GM12878 (cell line): ENCODE data around the gene FEZF2. TPM values are rescaled to one million over a fixed set of nuclear protein-coding genes. Genes with fewer than 3 reads are reported as not detected.

Experiments
- ATAC-seq: fragments of 200-7000 bp; cut with Tn5 transposase; 3 replicates; pipeline ENCODE4 v1.9.1; 2020; ENCODE audit warnings: mild to moderate bottlenecking, moderate library complexity
- BruUV-seq: library from RNA; stranded (reverse); fragments of 400-500 nt; replicated peaks from 2 replicates; lab custom pipeline; 2021; lab: Mats Ljungman, UMichigan
- CTCF ChIA-PET: fragments of 300-600 bp; sonication (Branson Sonifier 250); formaldehyde crosslinking; extraction: SDS; loops from one replicate; lab custom pipeline; 2021; ENCODE audit warnings: inconsistent platforms; lab: Yijun Ruan, JAX
- POLR2A ChIA-PET: fragments of 350-600 bp; formaldehyde crosslinking; extraction: SDS; loops from one replicate; lab custom pipeline; 2021; ENCODE audit warnings: inconsistent platforms; lab: Charles Lee
- RAD21 ChIA-PET: fragments of 300-600 bp; sonication (Branson Sonifier 250); formaldehyde crosslinking; loops from one replicate; lab custom pipeline; 2023; ENCODE audit warnings: antibody characterized with exemption; ENCODE audit not compliant: unreplicated experiment; lab: Charles Lee
- SMC1A ChIA-PET: fragments of 300-600 bp; sonication (Branson Sonifier 250); formaldehyde crosslinking; loops from one replicate; lab custom pipeline; 2023; ENCODE audit not compliant: unreplicated experiment, uncharacterized antibody; lab: Charles Lee
- DNase-seq: peaks from one replicate; pipeline ENCODE4 v3.0.0-alpha.2; 2011; ENCODE audit warnings: low read depth, low spot score
- FAIRE-seq: peaks from 3 replicates; lab custom pipeline; 2011; peaks lifted over from hg19 to GRCh38; lab: Jason Lieb, UNC
- H2AFZ ChIP-seq: 2 replicates; pipeline ENCODE4 v1.6.0; 2011; ENCODE audit warnings: low read depth, low read length, control low read depth; ENCODE audit not compliant: control insufficient read depth
- H3K27ac ChIP-seq: 2 replicates; pipeline ENCODE4 v1.5.1; 2011; ENCODE audit warnings: control low read depth; ENCODE audit not compliant: control insufficient read depth, insufficient read depth
- H3K27me3 ChIP-seq, 2 experiments: replicated peaks in 1 of 2; 2 replicates each; pipeline versions ENCODE4 v1.6.0 to v1.6.1; 2011; ENCODE audit warnings: low read length in 1 of 2; ENCODE audit not compliant: control insufficient read depth in 2 of 2, insufficient read depth in 2 of 2
- H3K36me3 ChIP-seq, 2 experiments: 2 replicates each; pipeline ENCODE4 v1.5.1; 2011; ENCODE audit warnings: low read length in 1 of 2; ENCODE audit not compliant: control insufficient read depth in 2 of 2, insufficient read depth in 2 of 2
- H3K4me1 ChIP-seq: 2 replicates; pipeline ENCODE4 v1.6.1; 2011; ENCODE audit warnings: mild to moderate bottlenecking, low read length, moderate library complexity, mixed read lengths; ENCODE audit not compliant: control insufficient read depth, insufficient read depth
- H3K4me2 ChIP-seq: 2 replicates; pipeline ENCODE4 v1.6.0; 2011; ENCODE audit warnings: control low read depth; ENCODE audit not compliant: control insufficient read depth, insufficient read depth
- H3K4me3 ChIP-seq: fragments of 200-600 bp; sonication (generic); 2 replicates; pipeline ENCODE4 v1.5.1; 2016
- H3K79me2 ChIP-seq: 2 replicates; pipeline ENCODE4 v1.6.0; 2011; ENCODE audit warnings: low read length; ENCODE audit not compliant: control insufficient read depth, insufficient read depth
- H3K9ac ChIP-seq: 2 replicates; pipeline ENCODE4 v1.8.0; 2011; ENCODE audit warnings: low read length, control low read depth, mixed read lengths; ENCODE audit not compliant: control insufficient read depth, insufficient read depth
- H3K9me3 ChIP-seq: replicated peaks from 3 replicates; pipeline ENCODE4 v1.5.1; 2011; ENCODE audit warnings: mild to moderate bottlenecking, low read length; ENCODE audit not compliant: control insufficient read depth, insufficient read depth
- H4K20me1 ChIP-seq: 2 replicates; pipeline ENCODE4 v1.6.0; 2011; ENCODE audit not compliant: control insufficient read depth, insufficient read depth
- CHD2 ChIP-seq: IDR thresholded peaks from 2 replicates; pipeline ENCODE4 v1.6.1; 2011; ENCODE audit warnings: low read depth, low read length, improper control_type of control experiment, borderline replicate concordance
- NFIC ChIP-seq: IDR thresholded peaks from 2 replicates; pipeline ENCODE4 v1.6.1; 2012; ENCODE audit warnings: low read depth, mild to moderate bottlenecking, inconsistent platforms, low read length, moderate library complexity
- SUPT20H ChIP-seq: IDR thresholded peaks from 2 replicates; pipeline ENCODE4 v1.6.1; 2011; ENCODE audit warnings: low read depth, mild to moderate bottlenecking, low read length, moderate library complexity, borderline replicate concordance; ENCODE audit not compliant: control insufficient read depth
- SUZ12 ChIP-seq: fragments of 200-600 bp; sonication (generic); IDR thresholded peaks from one replicate; pipeline ENCODE4 v1.6.1; 2018; ENCODE audit warnings: antibody characterized with exemption, mild to moderate bottlenecking; ENCODE audit not compliant: unreplicated experiment
- TAF1 ChIP-seq: IDR thresholded peaks from 2 replicates; pipeline ENCODE4 v1.6.1; 2011; ENCODE audit warnings: mild to moderate bottlenecking, low read depth, low read length, borderline replicate concordance
- WGBS: methylation state at CpG from one replicate; pipeline ENCODE4 v1.1.6; 2016; ENCODE audit warnings: low lambda C conversion rate; ENCODE audit not compliant: insufficient replicate concordance, insufficient coverage; ENCODE audit errors: missing lambda C conversion rate; 5-methylcytosine and 5-hydroxymethylcytosine counted together
- in situ Hi-C: fragments of 300-500 bp; cut with MboI; formaldehyde crosslinking; loops from 9 replicates; pipeline ENCODE4 v1.14.3; 2018; ENCODE audit warnings: mixed read lengths
- intact Hi-C: fragments of 100-400 bp; cut with micrococcal nuclease; formaldehyde crosslinking; loops from one replicate; pipeline ENCODE4 v1.14.2; 2022; ENCODE audit not compliant: unreplicated experiment
- polyA plus RNA-seq, 11 experiments: library from polyadenylated mRNA; depleted of rRNA in 4 of 11; unstranded in 6 of 11; stranded (reverse) in 5 of 11; fragments of >200 nt; fragmentation: Nextera tagmentation in 4 of 11; fragmentation: Illumina TruSeq in 1 of 11; extraction: Ambion mirVana in 4 of 11; extraction: Trizol in 1 of 11; gene quantifications; 1 replicate in 1 of 11; 2 replicates in 10 of 11; pipeline versions ENCODE4 v1.2.1 to v1.2.3, GENCODE V29; 2011 to 2016; ENCODE audit warnings: inconsistent platforms in 2 of 11, missing spikeins in 2 of 11, low read depth in 1 of 11
- total RNA-seq, 4 experiments: library from RNA; depleted of rRNA in 3 of 4; stranded (reverse); fragments of >200 nt in 3 of 4; fragmentation: Illumina TruSeq in 1 of 4; extraction: Trizol in 1 of 4; gene quantifications; 2 replicates each; pipeline versions ENCODE4 v1.2.1 to v1.2.3, GENCODE V29; 2013 to 2021
- TF ChIP-seq, protein P1 (sequence below): fragments of 450-650 bp; IDR thresholded peaks from 2 replicates; pipeline ENCODE4 v1.6.1; 2017; ENCODE audit warnings: low read depth, mild to moderate bottlenecking, moderate library complexity
- TF ChIP-seq, protein P2 (sequence below): fragments of 450-650 bp; conservative IDR thresholded peaks from 2 replicates; pipeline ENCODE4 v1.6.1; 2017; ENCODE audit warnings: mild to moderate bottlenecking, moderate library complexity

FEZF2 gene
- total and polyA plus RNA-seq, 10 of the 15 experiments (the other 5 are each of a cell fraction or from before 2014, with no cell fraction given): not detected

DNA sequence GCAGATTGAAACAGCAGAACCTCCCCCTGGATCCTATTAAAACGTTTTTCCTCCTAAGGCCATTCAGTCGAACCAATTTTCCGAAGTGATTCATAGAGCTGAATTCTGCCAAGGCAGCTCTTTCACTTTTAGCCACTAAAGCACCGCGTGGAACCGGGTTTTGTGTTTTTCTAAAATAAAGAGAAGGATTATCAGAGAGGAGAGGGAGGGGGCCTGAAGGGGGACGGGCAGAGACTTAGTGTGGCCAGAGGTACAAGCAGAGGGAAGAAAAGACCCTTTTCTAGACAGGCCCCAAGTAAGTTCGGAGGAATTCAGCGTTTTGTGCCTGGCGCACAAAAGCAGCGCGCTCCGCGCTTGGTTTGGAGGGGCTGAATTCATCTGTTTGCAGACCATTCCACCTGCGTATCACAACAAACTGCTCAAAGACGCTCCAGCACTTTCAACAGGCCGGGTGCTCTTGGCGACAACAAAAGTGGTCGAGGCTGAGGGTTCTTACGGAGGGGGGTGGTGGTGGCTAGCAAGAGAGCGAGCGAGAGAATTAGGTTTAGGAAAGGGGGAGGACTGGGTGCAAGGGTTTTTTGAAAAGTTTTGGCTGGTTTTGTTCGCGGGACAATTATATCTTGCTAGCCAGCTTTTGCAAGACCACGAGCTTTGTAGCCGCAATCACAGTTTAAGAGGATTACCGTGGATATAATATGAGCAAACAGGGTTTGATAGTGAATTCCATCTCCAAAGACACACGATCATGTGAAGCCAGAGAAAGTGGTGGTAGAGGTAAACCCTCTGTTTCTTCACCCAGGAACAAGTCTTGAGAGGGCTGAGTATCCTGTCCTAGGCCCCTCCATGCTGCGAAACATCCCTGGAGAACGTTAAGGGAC, 1.2 kb upstream of the FEZF2 start:
- no peak for ATAC-seq
- no peaks in the 10 kb centered on the region for H3K9me3 ChIP-seq
- RAD21 ChIA-PET: no interaction called here
- POLR2A ChIA-PET: no interaction called here
- no peak overlapping the region for H2AFZ ChIP-seq
- H3K9ac ChIP-seq: no peak overlapping the region
- no peak overlapping the region for H3K27ac ChIP-seq
- no peak overlapping the region for H3K4me3 ChIP-seq
- no peaks in the 10 kb centered on the region for H3K36me3 ChIP-seq
- SMC1A ChIA-PET: interaction anchor here (0.6 kb wide), 1 partner anchor 95 kb away, joined by 4 read pairs; no protein-coding TSS in a partner anchor
- 8% methylated on average over 30 of the region's 30 CpGs for WGBS
- peaks cover 4 to 13% of the 10 kb centered on the region in 2 experiments for H3K27me3 ChIP-seq
- BruUV-seq: no TSS peak
- DNase-seq: no peak
- H3K4me2 ChIP-seq: no peak overlapping the region
- no peaks in the 10 kb centered on the region for H4K20me1 ChIP-seq
- CTCF ChIA-PET: no interaction called here
- no peak for FAIRE-seq
- TF ChIP-seq SUPT20H (no peak), NFIC (no peak), CHD2 (no peak), TAF1 (no peak), SUZ12 (no peak)
- in situ Hi-C loops: no loop called here
- intact Hi-C loops: no loop called here
- no peaks in the 10 kb centered on the region for H3K79me2 ChIP-seq
- H3K4me1 ChIP-seq: no peaks in the 10 kb centered on the region

- in situ Hi-C loops (no loop called here), intact Hi-C loops (no loop called here)
- ChIA-PET POLR2A (no interaction called here), SMC1A (no interaction called here), RAD21 (no interaction called here), CTCF (no interaction called here)
- Histone ChIP-seq H4K20me1 (no peaks in the 10 kb centered on the region), H3K27ac (no peak overlapping the region), H3K9me3 (no peaks in the 10 kb centered on the region), H3K27me3 (peaks cover 4 to 8% of the 10 kb centered on the region in 2 experiments), H3K4me1 (no peaks in the 10 kb centered on the region), H3K36me3 (no peaks in the 10 kb centered on the region), H3K79me2 (no peaks in the 10 kb centered on the region), H3K4me3 (no peak overlapping the region), H2AFZ (no peak overlapping the region), H3K9ac (no peak overlapping the region), H3K4me2 (no peak overlapping the region)
- WGBS: 35% methylated on average over 47 of the region's 47 CpGs
- no peak for DNase-seq
- ATAC-seq: no peak
- BruUV-seq: no TSS peak
- FAIRE-seq: no peak
- TF ChIP-seq, protein P1, sequence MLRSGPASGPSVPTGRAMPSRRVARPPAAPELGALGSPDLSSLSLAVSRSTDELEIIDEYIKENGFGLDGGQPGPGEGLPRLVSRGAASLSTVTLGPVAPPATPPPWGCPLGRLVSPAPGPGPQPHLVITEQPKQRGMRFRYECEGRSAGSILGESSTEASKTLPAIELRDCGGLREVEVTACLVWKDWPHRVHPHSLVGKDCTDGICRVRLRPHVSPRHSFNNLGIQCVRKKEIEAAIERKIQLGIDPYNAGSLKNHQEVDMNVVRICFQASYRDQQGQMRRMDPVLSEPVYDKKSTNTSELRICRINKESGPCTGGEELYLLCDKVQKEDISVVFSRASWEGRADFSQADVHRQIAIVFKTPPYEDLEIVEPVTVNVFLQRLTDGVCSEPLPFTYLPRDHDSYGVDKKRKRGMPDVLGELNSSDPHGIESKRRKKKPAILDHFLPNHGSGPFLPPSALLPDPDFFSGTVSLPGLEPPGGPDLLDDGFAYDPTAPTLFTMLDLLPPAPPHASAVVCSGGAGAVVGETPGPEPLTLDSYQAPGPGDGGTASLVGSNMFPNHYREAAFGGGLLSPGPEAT: no peak
- TF ChIP-seq, protein P2, sequence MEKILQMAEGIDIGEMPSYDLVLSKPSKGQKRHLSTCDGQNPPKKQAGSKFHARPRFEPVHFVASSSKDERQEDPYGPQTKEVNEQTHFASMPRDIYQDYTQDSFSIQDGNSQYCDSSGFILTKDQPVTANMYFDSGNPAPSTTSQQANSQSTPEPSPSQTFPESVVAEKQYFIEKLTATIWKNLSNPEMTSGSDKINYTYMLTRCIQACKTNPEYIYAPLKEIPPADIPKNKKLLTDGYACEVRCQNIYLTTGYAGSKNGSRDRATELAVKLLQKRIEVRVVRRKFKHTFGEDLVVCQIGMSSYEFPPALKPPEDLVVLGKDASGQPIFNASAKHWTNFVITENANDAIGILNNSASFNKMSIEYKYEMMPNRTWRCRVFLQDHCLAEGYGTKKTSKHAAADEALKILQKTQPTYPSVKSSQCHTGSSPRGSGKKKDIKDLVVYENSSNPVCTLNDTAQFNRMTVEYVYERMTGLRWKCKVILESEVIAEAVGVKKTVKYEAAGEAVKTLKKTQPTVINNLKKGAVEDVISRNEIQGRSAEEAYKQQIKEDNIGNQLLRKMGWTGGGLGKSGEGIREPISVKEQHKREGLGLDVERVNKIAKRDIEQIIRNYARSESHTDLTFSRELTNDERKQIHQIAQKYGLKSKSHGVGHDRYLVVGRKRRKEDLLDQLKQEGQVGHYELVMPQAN: no peak
Observed at GRCh38 chr3:62373714-62374333, 474 bp upstream of the FEZF2 start.
